Bone marrow (tissue), 2 donors: Measurements from ENCODE around the gene MREG.
"Not testable (repeated sequence)": the region's sequence is repeated elsewhere in the genome, so short reads cannot be mapped to it uniquely, and the experiment has no call there.

Source experiments
- DNase-seq, 2 donors: peaks; one replicate each; lab custom pipeline; 2025; lab: John Stamatoyannopoulos, UW

The MREG gene

DNA sequence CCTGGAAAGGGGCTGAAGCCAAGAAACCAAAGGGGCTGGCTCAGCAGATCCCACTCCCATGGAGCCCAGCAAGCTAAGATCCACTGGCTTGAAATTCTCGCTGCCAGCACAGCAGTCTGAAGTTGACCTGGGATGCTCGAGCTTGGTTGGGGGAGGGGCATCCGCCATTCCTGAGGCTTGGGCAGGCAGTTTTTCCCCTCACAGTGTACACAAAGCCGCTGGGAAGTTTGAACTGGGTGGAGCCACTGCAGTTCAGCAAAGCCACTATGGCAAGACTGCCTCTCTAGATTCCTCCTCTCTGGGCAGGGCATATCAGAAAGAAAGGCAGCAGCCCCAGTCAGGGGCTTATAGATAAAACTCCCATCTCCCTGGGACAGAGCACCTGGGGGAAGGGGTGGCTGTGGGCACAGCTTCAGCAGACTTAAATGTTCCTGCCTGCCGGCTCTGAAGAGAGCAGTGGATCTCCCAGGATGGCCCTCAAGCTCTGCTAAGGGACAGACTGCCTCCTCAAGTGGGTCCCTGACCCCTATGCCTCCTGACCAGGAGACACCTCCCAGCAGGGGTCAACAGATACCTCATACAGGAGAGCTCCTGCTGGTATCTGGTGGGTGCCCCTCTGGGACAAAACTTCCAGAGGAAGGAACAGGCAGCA is 24.7 kb downstream of the MREG start:
- DNase-seq, result not testable (repeated sequence)

DNA sequence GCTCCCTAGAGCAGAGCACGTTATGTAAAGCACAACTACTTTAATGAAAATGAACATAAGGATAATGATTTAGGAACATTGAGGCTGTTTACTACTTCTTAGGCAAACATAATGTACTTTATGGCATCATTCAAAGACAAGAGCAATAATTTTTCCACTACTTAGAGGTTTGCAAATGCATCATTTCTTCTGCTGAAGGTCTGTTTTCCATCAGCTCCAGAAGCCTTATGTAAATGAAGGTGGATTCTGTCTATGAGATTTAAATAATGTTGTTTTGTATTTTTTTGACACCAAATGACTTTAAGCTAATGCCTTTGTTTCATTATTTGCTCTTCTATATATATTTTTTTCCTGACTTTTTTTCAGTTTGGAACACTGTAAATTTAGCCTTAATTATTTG is 28.1 kb downstream of the MREG start:
- DNase-seq, result no peak

DNA sequence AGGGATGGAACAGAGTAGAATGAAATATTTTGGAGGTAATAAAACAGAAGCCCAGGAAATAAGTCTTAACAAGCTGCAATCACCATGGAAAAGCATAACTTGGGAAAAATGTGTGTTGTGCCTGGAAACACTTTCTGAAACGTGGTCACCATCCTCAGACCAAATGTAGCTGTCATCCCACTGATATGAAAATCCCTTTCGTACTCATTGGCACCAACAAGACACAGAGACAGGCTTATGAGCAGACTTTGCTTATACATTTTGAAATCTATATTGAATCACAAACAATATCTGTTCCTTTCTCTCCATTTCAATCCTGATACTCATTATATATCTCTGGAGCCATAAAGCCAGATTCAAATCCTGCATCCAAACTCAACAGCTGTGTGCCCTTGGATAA is 28.7 kb downstream of the MREG start:
- DNase-seq, result no peak

DNA sequence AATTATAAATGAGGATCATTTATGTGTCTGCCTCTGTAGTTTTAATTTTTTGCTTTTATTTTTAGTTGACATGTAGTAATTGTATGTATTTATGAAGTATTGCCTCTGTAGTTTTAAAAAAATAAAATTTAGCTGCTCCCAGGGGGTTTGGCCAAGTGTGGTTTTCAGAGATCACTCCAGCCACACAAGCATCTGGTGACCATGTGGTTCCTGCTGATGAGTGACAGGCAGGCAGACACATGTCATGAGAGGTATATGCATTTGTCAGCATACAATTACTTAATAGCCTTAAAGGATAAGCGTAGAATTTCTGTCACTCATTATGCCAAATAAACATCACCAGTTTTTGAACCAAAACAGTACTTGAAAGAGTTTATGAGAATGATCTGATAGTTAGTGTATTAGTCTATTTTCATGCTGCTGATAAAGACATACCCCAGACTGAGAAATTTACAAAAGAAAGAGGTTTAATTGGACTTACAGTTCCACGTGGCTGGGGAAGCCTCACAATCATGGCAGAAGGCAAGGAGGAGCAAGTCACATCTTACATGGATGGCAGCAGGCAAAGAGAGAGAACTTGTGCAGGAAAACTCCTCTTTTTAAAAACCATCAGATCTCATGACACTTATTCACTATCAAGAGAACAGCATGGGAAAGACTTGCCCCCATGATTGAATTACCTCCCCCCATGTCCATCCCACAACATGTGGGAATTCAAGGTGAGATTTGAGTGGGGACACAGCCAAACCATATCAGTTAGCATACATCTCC is 29.6 kb downstream of the MREG start:
- DNase-seq, result no peak

DNA sequence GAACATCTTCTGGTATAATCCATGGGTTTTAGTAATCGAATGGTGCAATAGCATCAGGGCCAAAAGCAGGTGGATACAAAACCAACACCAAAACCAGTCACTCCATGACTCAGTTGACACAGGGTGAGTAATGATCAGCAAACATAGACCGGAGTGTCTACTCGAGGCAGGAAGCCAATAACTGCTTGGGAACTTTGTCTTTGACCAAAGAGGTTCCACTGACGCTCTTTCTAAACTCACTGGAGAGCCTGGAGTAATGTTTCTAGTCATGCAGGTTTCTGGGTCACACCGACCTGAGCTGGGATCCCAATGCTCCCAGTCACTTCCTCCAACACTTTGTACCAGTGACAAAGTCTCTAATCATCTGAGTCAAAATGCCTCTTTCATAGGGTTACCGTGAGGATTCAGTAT is 30.9 kb downstream of the MREG start:
- no peak for DNase-seq

DNA sequence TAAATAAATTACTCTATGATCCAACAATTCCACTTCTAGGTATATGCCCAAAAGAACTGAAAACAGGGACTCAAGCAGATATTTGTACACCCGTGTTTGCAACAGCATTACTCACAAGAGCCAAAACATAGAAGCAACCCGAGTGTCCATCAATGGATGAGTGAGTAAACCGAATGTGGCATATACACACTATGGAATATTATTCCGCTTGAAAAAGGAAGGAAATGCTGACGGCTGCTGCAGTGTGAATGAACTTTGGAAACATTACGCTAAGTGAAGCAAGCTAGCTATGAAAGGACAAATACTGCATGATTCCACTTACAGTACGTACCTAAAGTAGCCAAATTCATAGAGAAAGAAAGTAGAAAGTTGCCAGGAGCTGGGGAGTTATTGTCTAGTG is 32.2 kb downstream of the MREG start:
- DNase-seq, result no peak

DNA sequence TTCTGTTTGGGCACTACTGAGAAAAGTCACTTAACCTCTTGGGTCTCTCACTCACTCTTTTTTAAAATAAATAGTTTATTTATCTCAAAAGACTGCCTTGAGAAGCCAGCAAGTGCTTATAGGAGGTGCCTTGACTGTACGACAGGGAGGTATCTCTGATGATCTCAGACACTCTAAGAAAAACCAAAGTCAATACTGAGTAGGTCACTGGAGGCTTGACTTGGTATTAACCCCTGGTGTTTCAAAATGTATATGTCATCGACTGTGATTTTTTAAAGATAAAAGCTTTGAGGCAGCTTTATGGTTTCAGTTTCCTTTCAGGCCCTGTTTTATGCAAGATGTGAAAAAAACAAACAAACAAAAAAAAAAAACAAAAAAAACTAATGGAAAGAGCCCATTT is 33.7 kb downstream of the MREG start:
- no peak for DNase-seq

DNA sequence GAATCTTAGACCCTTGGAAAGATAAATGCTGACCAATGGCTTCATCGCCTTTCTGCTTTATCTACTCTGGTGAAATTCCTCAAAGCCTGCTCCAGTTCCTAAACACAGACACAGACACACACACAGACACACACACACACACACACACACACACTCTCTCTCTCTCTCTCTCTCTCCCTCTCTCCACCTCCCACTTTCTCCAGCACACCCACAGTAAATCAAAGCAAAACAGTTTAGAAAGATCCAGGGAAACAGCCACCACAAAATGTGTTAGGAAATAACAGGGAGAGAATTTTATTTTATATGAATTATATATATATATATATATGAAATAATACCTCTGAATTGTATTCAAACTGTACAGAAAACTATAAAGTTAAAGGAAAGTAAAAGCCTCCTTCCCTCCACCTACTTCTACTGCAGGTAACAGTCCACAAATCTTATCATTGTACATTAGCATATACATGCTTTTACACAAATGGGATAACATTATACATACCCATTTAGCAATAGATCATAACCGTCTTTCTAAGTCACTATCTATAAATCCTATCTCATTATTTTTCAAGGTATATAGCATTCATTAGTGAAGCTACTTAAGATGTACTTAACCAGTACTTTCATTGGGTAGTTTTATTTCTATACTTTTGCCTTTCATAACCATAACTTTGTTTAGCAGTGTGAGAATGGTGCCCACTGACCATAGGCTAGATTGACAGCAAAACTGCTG is 38.5 kb downstream of the MREG start:
- DNase-seq, result no peak

DNA sequence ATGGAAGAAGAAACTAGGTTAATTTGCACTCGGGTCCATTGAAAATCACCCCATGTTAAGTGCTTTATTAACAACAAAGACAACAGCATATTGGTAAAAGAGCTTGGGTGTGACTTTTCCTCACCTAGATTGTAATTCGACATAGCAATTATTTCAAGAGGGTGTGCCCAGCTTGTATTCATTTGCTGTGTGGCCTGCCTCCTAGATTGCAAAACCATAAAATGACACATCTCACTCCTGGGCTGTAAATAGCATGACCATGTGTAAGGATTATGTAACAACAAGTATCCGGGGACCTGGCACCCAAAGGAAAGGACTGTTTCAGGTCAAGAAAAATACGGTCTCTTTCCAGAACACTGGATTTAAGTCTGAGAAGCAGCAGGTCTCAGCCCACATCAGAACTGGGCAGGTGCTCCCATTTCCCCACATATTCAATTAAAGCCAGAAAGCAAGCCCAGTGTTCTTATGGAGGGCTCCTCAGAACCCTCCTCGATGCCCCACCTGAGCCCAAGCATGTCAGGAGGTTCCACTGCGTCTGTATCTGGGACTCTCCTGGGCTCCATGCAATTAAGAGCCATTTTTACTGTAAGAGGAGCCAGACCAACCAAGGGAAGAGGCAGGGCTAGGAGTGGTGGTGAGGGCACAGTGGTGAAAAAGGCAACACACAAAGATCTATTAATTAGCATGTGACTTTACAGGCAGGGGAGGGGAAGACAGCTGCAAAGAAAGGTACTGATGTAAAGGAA is 39.2 kb downstream of the MREG start:
- no peak for DNase-seq

DNA sequence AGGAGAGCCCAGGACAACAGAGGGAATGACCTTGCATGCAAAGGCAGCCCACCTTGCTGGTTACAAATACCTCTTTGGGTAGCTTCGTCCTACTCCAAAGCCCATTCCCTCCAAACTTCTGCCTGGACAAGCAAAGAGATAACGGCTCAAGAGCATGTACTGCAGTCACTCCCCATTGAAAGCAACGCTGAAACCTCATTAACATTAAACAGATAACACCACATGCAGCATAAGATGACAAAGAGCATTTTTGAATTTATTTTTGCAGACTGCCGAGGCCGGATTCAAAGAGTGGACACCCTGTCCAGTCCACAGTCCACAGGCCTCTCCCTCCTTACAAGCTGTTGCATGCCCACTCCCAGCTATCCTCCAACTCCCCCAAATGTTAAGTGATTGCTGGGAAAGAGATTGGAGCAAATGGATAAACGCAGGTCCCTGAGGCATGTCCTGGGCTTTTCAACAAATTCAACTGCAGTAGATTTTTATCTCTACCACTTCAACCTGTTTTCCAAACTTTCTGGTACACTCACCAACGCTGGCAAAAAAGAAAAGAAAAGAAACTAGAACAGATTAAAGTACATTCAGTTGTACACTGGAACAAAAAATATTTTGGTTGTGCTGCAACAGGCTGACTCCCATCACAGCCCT is 40.1 kb downstream of the MREG start:
- no peak for DNase-seq

DNA sequence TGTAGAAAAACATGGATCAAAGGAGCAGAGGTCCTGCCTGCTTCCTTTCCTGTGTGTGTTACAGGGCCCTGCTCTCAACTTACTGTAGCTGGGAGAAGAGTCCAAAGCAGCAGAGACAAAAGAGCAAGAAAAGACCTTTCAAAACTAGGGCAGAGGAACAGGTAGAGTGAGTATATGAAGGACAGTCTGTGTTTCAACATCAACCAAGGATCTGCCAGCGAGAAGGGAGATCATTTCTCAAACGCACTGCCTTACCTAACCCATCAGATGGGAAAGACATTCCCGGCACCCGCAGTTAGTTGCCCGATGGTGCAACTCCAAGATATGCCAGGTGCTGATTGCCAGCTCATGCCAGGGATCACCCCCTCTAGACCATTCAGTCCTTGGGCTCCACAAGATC is 41.7 kb downstream of the MREG start:
- DNase-seq, result no peak

DNA sequence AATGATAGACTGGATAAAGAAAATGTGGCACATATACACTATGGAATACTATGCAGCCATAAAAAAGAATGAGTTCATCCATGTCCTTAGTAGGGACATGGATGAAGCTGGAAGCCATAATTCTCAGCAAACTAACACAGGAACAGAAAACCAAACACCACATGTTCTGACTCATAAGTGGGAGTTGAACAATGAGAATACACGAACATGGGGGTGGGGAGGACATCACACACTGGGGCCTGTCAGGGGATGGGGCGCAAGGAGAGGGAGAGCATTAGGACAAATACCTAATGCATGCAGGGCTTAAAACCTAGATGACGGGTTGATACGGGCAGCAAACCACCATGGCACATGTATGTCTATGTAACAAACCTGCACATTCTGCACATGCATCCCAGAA is 42.5 kb downstream of the MREG start:
- not testable (repeated sequence) for DNase-seq

DNA sequence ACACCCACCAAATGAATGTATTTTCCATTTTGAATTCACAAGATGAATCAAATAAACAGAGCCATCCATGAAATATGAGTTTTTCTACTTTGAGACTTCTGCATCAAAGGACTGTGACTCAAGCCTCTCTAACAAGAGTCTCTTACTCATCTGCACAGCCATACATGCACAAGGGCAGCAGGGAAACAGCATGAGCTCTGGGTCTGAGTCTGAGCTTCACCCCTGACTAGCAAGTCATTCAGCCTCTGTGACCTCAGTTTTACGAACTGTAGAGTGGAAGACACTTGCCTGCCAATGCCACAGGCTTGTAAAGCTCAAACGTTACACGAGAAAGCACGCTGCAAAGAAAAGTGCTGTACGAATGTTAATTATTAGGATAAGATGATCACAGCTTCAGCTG is 42.9 kb downstream of the MREG start:
- no peak for DNase-seq

DNA sequence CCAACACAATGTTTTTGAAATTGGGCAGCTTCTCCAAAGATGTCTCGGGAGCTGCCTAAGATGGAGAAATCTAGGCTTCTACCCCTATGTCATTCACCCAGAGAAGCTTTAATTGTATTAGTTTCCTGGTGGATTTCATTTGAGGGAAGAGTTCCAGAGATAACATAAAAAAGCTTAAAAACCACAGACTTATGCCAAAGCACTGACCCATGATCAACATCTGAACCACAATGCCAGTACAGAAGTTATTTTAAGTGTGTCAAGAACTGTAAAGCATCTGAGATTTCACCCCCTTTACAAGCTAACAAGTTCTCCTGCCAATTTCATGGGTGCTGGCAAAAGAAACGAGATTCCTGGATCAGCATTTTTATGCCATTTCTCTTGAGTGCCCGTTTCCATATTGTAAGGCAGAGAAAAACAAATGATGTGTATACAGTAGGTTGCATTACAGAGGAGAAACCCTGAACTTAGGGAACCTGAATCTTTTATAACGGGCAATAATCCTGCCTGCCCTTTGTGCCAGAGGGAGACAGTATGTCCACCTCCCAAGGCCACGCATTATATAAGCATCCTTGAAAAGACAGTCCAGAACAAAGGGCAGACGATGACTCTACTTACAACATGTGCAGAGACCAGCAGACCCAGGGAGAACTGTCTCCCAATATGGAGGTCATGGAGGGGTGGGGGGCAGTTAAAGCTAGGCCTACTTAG is 44.1 kb downstream of the MREG start:
- DNase-seq, result no peak

DNA sequence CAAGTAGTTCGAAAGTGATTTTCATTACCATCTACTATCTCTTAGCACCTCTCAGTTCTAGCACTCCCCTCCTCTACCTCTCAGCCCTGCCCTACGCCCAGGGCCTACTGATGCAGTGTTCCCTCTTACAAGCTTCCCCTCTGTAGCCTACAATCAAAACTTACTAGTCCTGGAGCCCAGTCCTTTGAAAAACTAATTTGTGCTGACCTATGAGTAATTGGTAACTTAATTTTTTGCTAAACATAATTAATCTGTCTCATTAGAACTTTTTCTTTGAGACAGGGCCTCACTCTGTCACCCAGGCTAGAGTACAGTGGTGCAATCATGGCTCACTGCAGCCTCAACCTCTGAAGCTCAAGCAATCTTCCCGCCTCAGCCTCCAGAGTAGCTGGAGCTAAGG is 44.9 kb downstream of the MREG start:
- no peak for DNase-seq

DNA sequence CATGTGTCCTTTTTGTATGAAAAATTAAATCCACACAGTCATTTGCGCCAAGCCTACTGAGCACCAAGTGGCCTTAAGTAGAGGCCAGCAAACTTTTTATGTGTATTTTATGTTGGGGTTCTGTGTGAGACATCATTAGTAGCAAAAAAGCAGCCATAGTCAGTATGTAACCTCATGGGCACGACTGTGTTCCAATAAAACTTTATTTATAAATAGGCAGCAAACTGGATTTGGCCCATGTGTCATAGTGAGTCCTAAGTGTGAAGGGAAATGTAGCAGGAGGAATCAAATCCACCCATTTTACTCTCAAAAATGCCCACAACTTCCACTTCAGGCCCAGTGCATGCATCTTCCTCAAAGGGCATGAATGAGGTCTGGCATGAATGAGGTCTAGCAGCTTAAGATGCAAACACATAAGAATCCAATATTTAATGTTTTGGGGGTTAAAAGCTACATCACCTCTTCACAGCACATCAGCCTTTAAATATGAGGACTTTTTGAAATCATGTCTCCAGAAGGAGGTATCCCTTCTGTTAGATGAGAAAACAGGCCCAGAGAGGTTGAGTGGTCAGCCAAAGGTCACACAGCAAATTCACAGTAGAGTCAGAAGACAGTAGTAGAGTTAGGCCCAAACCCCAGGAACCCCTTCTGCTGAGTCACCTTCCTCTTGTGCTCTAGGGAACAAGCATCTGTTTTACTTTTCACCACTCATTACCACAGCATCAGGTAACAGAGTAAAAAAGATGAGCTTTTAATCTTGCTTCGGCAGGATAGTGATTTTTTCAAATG is 45.6 kb downstream of the MREG start:
- no peak for DNase-seq

DNA sequence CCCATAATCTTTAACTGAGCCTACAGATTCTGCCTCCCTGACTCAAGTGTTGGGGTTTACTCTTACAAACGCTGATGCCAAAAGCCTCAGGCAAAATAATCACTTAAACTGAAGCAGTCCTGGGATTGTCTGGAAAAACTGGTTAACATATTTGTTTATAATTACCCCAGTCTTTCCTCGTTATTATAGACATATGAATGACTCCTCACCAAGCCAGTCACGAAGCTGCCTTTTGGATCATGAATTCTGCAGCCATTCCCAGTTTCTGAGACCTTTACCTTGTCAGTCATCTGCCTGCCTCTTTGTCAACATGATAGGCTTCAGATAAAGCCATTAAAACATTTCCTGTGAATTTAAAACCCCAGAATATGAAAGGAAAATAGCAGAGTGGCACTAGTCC is 46.4 kb downstream of the MREG start:
- no peak for DNase-seq

DNA sequence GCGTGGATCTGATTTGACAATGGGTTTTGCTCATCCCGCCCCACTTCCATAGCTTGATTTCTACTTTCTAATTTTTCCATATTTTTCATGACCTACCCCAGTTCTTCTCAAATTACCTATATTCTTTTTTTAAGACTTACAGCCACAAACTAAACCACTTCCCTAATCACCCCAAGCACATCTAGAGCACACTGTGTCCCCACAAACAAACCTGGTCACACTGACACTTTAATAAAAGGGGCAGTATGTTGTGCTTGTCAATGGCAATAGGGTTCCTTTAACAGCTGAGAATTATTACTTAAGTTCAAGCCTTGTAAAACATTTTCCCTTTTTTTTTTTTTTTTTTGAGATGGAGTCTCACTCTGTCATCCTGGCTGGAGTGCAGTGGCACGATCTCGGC is 47.1 kb downstream of the MREG start:
- no peak for DNase-seq

DNA sequence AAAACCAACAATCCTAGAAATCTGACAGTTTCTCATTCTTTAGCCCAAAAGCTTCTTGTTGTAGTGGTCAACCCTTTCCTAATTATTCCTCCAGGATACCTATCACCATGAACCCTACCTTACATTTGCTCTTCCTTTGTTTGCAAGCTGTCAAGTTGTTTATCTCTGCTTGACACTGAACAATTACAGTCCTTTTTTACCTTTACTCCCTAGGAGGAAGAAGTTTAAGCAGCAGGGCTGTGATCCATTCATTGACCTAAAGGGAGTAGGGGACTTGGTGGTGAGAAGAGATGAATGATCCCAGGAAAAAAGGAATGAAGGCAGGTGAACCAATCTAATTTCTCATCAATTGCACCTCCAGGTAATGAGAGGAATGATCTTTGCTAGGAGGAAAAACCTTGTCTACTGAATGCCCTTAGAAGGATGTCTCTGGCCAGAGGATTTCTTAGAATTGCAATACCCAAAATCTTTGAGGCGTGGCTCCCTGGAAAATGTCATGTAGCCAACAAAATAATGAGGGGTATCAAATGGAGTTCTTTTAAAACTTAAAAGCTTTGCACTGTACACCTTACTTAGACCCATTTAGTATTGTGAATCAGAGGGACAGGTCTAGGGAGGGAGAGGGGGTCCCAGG is 47.7 kb downstream of the MREG start:
- DNase-seq, result no peak

DNA sequence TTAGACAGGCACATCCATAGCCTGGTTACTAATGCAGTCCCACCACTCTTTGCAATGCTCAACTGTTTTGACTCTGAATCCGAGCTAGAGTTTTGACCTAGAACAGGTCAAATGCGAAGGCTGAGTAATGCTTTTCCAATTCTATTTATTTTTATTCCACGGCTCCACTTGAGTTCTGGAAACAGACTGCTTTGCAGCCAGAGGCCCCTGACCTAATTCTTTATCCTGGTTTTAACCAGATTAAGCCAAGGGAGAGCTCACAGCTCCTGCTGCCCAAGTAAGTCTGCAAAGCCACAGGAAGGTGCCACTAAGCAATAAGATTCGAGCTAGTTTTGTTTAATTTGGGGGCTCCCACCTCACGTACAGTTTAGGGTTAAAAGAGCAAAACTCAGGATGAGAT is 51.4 kb downstream of the MREG start:
- DNase-seq, result no peak
